Ovary (tissue), 9 donors: ENCODE measurements around the gene CCDC80. TPM values are rescaled to one million over a fixed set of nuclear protein-coding genes. Genes with fewer than 3 reads are reported as not detected.
"Not testable (repeated sequence)": the region's sequence is repeated elsewhere in the genome, so short reads cannot be mapped to it uniquely, and the experiment has no call there.

ENCODE experiments used
- DNase-seq, 5 donors: peaks; one replicate each; pipeline ENCODE4 v3.0.0-alpha.2; 2019 to 2020
- H3K27ac ChIP-seq, 2 donors: fragments of 200-600 bp; one replicate each; pipeline versions ENCODE4 v1.5.1 to v1.8.0; 2019 to 2022
- H3K27me3 ChIP-seq: fragments of 200-600 bp; one replicate; pipeline ENCODE4 v1.8.0; 2022
- H3K36me3 ChIP-seq: fragments of 200-600 bp; sonication (generic); one replicate; pipeline ENCODE4 v1.5.1; 2019
- H3K4me1 ChIP-seq: one replicate; pipeline ENCODE4 v1.8.1; 2013; ENCODE audit warnings: mild to moderate bottlenecking, moderate library complexity; ENCODE audit not compliant: insufficient read depth
- H3K4me3 ChIP-seq: fragments of 200-600 bp; sonication (generic); one replicate; pipeline ENCODE4 v1.5.1; 2017
- H3K9me3 ChIP-seq, 2 donors: fragments of 200-600 bp in 1 of 2; sonication (generic) in 1 of 2; one replicate each; pipeline versions ENCODE4 v1.5.1 to v1.8.1; 2013 to 2019; ENCODE audit warnings: mild to moderate bottlenecking in 1 of 2, moderate library complexity in 1 of 2
- EP300 ChIP-seq: sonication (generic); formaldehyde crosslinking; IDR thresholded peaks from one replicate; pipeline ENCODE4 v1.6.1; 2017; ENCODE audit warnings: antibody characterized with exemption
- POLR2A ChIP-seq: fragments of 450-650 bp; IDR thresholded peaks from one replicate; pipeline ENCODE4 v1.6.1; 2017; ENCODE audit warnings: antibody characterized with exemption, mild to moderate bottlenecking, moderate library complexity
- WGBS, 3 donors: extraction: QIAGEN DNeasy Blood & Tissue Kit in 1 of 3; methylation state at CpG; one replicate each; pipeline versions ENCODE4 v1.1.5 to v1.1.7; 2013 to 2017; 5-methylcytosine and 5-hydroxymethylcytosine counted together
- intact Hi-C, 4 donors: fragments of 100-400 bp; cut with DNase I; formaldehyde crosslinking; loops; one replicate each; pipeline versions ENCODE4 v1.11.0 to v1.15.1; 2022 to 2023
- polyA plus RNA-seq, 2 donors: library from polyadenylated mRNA; stranded (reverse); fragments of 200-250 nt in 1 of 2; fragments of 350-450 nt in 1 of 2; fragmentation: Illumina TruSeq in 1 of 2; extraction: RNeasy Lipid Tissue Mini Kit (QIAGEN cat#74804) in 1 of 2; gene quantifications; one replicate each; pipeline ENCODE4 v1.2.3, GENCODE V29; 2013 to 2014
- total RNA-seq, 7 donors: library from RNA; depleted of rRNA in 2 of 7; stranded (reverse); fragments of >200 nt in 2 of 7; fragmentation: NEBNext Ultra II Directional in 3 of 7; extraction: Animal tissue kit (Norgen Biotek cat#: 25700) in 3 of 7; gene quantifications; one replicate each; pipeline versions ENCODE4 v1.1.0 to v1.2.4, GENCODE V29; 2016 to 2023
- TF ChIP-seq, protein P1 (sequence below), 3 donors: fragments of 450-650 bp in 2 of 3; fragments of 200-600 bp in 1 of 3; IDR thresholded peaks; one replicate each; pipeline versions ENCODE4 v1.5.1 to v1.8.0; 2016 to 2022; ENCODE audit warnings: antibody characterized with exemption in 3 of 3, mild to moderate bottlenecking in 1 of 3
- donor health status: DM: no; HTN: no; CAD: no; lungs with moderate emphysema.
- donor health status: DM: no; HTN: no; CAD: no.
- donor health status: Bipolar disorder and iron deficiency.
- donor health status: DM: yes; HTN: yes; CAD: no.
- donor health status: DM: no; HTN: no; CAD: no.
- donor health status: DM: yes; HTN: yes; CAD: no.

The CCDC80 gene
- total and polyA plus RNA-seq, 9 donors, result 13.2 to 539 (median 92.2) TPM

DNA sequence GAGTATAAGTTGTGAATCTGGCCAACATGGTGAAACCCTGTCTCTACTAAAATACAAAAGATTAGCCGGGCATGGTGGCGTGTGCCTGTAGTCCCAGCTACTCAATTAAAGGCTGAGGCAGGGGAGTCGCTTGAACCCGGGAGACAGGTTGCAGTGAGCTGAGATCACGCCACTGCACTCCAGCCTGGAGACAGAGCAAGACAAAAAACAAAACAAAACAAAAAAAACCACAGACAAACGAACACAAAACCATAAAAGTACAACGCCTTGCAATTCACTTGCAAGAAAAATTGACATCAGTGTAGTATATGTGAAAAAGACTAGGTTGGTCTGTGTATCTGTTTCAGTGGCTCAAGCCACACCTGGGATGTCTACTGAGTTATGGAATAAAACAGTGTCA lies 29.9 kb upstream of the CCDC80 start:
- no peak overlapping the region for H3K27ac ChIP-seq
- TF ChIP-seq EP300, result no peak
- TF ChIP-seq POLR2A, result no peak
- TF ChIP-seq, protein P1, sequence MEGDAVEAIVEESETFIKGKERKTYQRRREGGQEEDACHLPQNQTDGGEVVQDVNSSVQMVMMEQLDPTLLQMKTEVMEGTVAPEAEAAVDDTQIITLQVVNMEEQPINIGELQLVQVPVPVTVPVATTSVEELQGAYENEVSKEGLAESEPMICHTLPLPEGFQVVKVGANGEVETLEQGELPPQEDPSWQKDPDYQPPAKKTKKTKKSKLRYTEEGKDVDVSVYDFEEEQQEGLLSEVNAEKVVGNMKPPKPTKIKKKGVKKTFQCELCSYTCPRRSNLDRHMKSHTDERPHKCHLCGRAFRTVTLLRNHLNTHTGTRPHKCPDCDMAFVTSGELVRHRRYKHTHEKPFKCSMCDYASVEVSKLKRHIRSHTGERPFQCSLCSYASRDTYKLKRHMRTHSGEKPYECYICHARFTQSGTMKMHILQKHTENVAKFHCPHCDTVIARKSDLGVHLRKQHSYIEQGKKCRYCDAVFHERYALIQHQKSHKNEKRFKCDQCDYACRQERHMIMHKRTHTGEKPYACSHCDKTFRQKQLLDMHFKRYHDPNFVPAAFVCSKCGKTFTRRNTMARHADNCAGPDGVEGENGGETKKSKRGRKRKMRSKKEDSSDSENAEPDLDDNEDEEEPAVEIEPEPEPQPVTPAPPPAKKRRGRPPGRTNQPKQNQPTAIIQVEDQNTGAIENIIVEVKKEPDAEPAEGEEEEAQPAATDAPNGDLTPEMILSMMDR (IDR thresholded peaks at IDR 0.05), result no peak
- 86 to 94% (median 89%) methylated on average over 7 of the region's 7 CpGs for WGBS, 3 donors
- H3K9me3 ChIP-seq, result no peaks in the 10 kb centered on the region
- intact Hi-C loops, result no loop called here
- H3K27me3 ChIP-seq, result no peaks in the 10 kb centered on the region
- no peak overlapping the region for H3K4me3 ChIP-seq
- no peaks in the 10 kb centered on the region for H3K36me3 ChIP-seq
- H3K4me1 ChIP-seq, result no peaks in the 10 kb centered on the region
- no peak for DNase-seq

DNA sequence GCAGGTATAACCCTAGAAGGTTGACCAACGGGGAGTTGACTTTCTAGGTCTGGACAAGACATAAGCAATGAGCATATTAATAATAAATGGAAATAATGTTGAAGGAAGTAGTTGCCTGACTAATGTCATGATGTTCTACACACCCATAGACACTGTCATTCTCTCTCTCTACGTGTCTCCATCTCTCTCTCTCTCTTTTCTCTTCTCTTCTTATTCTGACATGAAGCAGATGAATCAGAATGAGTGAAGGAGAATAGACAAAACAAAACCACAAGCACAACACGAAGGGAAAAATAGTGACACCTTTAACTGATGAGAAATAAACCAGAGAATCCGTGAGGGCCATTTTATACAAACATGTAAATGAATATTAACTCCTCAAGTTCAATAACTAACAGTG lies 26.7 kb upstream of the CCDC80 start:
- WGBS, 3 donors, result 71 to 83% (median 75%) methylated on average over 4 of the region's 4 CpGs
- Histone ChIP-seq H3K27me3 (no peaks in the 10 kb centered on the region), H3K4me1 (no peaks in the 10 kb centered on the region), H3K9me3 (no peaks in the 10 kb centered on the region), H3K36me3 (no peaks in the 10 kb centered on the region), H3K27ac (no peak overlapping the region), H3K4me3 (no peak overlapping the region)
- TF ChIP-seq, protein P1 (IDR thresholded peaks at IDR 0.05), result no peak
- intact Hi-C loops, result no loop called here
- DNase-seq, result no peak

DNA sequence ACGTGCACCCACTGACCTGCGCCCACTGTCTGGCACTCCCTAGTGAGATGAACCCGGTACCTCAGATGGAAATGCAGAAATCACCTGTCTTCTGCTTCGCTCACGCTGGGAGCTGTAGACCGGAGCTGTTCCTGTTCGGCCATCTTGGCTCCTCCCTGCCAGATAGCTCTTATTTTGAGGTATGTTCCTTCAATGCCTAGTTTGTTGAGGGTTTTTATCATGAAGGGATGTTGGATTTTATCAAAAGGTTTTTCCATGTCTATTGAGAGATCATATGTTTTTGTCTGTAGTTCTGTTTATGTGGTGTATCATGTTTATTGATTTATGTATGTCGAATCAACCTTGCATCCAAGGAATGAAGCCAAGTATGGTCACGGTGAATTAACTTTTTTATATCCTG lies 24.1 kb upstream of the CCDC80 start:
- H3K4me1 ChIP-seq, H3K4me3 ChIP-seq, H3K27ac ChIP-seq, intact Hi-C loops, DNase-seq, H3K9me3 ChIP-seq, H3K27me3 ChIP-seq, H3K36me3 ChIP-seq: not testable (repeated sequence)
- 90 to 95% (median 91%) methylated on average over 7 to 9 of the region's 9 CpGs for WGBS, 3 donors

DNA sequence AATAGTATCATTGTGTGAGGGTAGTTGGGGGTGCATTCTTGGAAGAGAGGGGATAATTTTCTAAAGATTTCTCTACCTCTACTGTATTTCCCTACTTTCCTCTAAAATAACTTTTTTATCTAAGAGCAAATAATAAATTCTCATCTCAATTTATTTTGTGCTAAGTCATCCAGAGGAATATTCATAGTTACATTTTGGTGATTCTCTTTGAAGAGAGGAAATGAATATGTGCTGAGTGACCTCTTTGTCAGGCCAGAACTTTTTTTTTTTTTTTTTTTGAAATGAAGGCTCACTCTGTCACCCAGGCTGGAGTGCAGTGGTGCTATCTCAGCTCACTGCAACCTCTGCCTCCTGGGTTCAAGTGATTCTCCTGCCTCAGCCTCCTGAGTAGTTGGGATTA lies 15.1 kb upstream of the CCDC80 start:
- DNase-seq, result no peak
- H3K27ac ChIP-seq, result no peak overlapping the region
- TF ChIP-seq POLR2A, result no peak
- TF ChIP-seq, protein P1 (IDR thresholded peaks at IDR 0.05), result no peak
- no peak for TF ChIP-seq EP300
- no peaks in the 10 kb centered on the region for H3K36me3 ChIP-seq
- peaks cover 2% of the 10 kb centered on the region for H3K4me1 ChIP-seq
- no peaks in the 10 kb centered on the region for H3K9me3 ChIP-seq
- intact Hi-C loops, result no loop called here
- H3K4me3 ChIP-seq, result no peak overlapping the region
- no peaks in the 10 kb centered on the region for H3K27me3 ChIP-seq

DNA sequence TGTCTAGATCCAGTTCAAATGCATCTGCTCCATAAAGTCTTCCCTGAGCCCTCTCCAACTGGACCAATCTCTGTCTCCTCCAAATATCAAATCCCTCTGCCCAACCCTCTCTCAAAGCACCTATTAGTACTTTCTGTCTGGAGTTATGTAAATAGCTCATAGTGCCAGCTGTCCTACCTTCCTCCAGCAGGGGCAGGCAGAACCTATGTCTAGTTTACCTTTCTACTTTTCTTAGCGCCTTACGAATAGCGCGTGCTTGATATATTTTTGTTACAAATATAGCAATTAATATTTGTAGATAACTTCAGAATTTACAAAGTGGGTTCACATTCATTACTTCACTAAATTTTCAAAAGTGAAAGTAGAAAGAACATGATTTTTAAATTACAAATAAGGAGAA lies 14.0 kb upstream of the CCDC80 start:
- DNase-seq, result no peak
- Histone ChIP-seq H3K27me3 (no peaks in the 10 kb centered on the region), H3K9me3 (no peaks in the 10 kb centered on the region), H3K36me3 (no peaks in the 10 kb centered on the region), H3K4me1 (peaks cover 2% of the 10 kb centered on the region), H3K27ac (no peak overlapping the region), H3K4me3 (no peak overlapping the region)
- 96 to 99% (median 98%) methylated on average over 4 of the region's 4 CpGs for WGBS, 3 donors
- TF ChIP-seq EP300 (no peak), POLR2A (no peak)
- TF ChIP-seq, protein P1 (IDR thresholded peaks at IDR 0.05), result no peak
- intact Hi-C loops, result no loop called here
